Measurements from ENCODE around the gene UXS1.

UXS1 gene

DNA sequence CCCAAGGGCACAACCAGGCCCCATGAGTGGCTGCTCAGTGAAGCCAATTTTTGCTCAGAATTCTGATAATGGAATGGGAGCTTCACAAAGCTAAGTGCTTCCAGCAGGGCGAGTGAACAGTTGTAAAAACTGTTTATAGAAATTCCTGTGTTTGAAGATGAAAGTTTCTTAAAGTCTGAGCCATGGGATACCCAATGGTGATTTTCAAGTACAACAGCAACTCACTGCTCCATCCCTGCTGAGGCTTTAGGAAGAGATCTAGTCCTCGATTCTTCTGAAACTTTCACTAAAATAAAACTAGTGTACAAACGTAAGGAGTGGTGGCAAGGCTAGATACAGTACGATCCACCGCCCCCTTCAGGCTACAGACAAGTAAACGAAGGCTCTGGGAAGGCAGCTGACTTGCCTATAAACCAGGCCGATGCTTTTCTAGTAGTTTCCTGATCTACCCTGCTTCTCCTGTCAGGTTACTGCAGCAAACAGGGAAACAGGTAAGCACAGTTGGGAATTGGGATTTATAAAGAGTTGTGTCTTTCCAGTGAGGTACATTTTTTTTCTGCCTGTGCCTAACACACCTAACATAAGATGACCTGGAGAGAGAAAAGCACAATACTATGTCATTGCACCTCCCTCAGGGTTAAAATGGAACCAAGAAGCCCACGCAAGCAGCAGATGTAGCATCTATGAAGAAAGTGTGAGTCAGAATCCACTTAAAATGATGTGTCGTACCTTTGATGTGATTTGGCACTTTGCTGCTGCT is 108.7 kb downstream of the UXS1 start:
- no peak for DNase-seq (ENCODE audit: low spot score)

DNA sequence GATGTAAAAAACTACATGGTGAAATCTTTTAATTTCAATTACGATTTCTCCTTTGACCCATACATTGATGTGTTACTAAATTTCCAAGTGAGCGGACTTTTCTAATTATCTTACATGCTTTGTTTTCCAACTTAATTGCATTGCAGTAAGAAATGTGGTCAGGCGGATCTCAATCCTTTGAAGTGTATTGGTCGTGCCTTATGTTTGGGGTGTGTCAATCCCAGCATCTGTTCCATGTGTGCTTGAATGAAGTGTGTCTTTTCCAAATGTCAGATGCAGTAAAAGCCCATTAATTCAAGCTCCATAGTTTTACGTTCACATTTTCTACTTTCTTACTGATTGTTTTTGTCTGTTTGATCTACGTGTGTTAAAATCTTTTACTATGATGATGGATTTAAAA is 113.1 kb downstream of the UXS1 start:
- no peak for DNase-seq (ENCODE audit: low spot score)

DNA sequence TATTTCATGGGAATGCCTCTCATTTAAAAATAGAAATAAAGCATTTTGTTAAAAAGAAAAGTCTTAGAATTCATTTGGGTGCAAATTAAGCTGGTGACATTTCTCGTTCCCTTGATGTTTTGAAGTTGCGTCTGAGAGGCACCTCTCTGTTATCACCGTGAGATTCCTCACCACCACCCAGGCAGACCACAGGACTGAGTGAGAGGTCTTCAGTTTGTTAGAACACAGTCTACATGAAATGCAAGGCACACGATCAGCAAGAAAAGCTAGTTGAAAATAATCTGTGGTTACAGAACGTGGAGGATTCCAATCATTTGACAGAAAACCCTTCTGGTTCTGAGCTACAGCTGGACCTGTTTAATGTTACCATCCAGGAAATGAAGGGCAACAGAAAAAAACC is 116.0 kb downstream of the UXS1 start:
- DNase-seq (ENCODE audit: low spot score): no peak

DNA sequence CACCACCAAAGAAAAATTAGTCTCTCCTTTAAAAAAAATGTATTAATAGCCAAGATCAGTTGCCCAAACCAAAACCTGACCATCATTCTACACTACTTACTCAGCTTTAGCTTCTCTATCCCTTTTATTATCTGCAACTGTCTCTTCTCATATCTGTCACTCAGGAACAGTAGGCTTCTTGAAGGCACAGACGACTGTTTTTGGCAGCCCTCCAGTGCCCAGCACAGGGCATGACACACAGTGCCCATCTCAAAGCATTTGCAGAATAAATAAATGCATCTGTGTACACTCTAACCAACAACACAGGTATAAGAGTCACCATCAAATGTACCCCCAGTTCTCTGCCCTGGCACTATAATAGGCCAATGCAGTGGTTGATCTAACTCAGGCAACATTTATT is 117.2 kb downstream of the UXS1 start:
- DNase-seq (ENCODE audit: low spot score): no peak

DNA sequence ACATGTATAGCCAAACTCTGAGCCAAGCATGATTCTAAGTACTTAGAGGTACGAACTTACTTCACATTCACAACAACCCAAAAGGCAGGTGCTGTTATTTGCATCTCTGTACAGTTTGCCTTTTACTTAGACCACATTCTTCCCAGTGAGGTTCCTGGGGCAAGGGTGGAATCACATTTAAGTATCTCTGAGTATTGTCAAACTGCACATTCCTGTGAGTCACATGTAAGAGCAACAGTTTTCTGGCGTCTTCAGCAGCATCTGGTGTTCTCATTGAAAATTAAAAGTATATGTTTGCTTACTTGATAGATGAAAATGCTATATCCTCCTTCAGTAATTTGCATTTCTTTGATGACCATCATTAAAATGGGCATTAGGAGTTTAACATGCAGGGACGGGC is 119.1 kb downstream of the UXS1 start:
- DNase-seq (ENCODE audit: low spot score): no peak

DNA sequence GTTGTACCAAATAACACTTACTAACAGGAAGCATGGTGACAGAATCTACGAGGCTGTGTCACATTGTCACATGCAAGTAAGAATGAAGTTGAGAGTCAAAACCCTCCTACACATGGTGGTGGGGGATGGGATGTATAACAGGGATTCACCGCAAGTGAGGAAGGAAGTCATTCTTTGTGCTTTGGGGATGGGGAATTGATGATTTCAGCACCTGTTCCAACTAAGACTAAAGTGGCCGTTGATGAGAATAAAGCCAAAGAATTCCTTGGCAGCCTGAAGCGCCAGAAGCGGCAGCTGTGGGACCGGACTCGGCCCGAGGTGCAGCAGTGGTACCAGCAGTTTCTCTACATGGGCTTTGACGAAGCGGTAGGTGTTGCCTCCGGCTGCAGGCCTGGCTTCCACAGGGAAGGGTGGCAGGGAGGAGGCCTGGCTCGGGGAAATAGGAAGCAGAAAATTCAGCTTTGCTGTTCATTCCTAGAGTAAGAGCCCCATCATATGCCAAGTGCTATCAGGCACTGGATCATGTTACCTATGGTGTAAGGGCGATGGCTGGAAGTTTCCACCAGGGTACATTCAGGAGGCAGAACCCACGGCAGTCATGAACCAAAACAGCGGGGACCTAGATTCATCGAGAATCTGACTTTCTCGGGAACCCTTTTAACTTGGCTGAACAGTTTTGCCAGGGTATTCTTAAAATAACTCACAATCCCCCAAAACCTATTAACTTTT is 120.3 kb downstream of the UXS1 start:
- DNase-seq (ENCODE audit: low spot score): no peak

DNA sequence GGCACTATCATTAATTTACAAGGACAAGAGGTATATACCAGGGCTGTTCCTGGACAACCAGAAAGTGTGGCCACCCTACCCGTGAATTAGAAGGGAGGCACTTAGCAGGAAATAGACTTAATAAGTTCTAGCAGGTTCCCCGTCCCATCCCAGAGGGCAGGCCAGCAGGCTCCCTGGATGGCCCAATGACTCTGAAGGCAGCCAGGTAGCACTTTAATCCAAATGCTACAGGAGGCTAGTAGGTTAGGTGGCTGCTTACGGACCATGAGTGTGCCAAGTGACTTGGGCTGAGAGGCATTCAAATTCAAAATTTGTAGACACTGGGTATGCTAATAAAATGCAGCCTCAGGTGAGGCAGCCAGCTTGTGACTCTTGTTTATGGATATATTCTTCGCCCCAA is 123.9 kb downstream of the UXS1 start:
- no peak for DNase-seq (ENCODE audit: low spot score)

DNA sequence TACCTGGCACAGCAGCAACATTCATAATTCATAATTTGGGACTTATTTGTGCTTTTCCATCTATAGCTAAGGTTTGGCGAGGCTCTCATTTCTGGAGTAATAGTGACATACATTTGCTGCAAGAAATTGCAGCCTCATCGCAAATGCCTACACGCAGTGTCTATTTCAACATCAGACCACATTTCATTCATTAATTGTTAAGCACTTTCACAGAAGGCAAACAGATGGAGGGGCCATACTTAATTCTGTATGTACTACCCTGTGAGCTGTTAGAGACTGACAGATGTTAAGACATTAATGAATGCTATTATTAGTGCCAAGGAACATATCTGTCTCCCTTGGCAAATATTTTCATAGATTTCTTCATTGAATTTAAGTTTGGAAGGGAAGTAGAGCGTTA is 125.7 kb downstream of the UXS1 start:
- DNase-seq (ENCODE audit: low spot score): no peak

DNA sequence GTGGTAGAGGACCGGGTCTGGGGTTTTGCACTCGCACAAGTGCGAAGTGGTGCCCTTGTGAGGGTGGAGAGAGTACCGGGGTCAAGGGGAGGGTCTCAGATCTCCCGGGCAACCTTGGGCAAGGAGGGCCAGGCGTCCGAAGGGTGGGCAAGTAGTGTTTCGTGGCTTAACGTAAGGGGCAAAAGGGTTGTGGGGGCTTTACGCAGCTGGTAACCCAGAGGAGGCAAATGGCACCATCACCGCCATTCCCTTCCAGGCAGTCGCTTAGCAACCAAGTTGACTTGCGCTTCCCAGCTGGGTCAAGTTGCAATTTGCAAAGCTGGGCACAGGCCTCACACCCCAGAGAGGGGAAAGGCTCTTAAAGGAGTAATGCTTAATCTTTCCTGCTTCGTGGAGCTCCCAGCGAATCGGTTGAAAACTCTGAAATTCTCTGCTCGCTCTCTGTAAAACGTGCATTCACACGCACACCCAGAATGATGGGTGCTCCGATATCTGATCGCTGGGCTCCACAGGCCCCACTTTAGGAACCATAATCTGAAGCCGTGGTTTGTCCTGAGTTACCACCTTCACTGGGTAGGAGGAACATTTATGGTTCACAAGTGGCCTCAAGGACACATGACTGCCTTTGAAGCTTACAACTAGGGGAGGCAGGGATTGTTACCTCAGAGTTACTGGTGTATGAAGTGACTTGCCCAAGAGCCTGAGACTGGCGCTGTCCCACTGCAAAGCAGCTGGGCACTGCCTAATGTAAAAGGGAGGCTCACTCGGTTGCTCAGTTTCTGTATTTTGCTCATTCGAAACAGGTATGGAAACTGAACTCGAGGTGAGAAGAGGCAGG is 127.9 kb downstream of the UXS1 start:
- no peak for DNase-seq (ENCODE audit: low spot score)

DNA sequence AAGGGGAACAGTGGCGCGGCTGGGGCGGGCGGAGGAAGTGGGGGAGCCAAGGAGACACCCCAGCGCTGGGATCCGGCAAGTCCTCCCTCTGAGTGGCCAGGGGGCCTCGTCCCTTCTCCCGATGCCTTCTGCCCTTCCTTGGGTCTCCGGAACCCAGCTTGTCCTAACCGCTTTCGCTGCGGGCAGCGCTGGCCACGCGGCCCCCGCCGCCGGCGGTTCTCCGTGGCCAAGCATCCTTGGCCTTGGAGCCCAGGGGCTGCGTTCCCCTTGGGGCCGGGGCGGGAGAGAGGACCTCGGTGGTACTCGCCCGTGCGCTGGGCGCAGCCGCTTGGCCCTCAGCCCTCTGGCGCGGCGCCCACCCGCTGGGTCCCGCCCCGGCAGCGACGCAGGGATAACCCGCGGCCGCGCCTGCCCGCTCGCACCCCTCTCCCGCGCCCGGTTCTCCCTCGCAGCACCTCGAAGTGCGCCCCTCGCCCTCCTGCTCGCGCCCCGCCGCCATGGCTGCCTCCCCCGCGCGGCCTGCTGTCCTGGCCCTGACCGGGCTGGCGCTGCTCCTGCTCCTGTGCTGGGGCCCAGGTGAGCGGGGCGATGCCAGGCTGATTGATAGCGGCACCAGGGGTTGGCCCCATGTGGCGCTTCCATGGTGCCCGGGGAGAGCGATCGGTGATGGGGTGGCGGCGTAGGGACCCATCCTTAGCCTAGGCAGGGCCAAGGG is 128.7 kb downstream of the UXS1 start:
- no peak for DNase-seq (ENCODE audit: low spot score)

DNA sequence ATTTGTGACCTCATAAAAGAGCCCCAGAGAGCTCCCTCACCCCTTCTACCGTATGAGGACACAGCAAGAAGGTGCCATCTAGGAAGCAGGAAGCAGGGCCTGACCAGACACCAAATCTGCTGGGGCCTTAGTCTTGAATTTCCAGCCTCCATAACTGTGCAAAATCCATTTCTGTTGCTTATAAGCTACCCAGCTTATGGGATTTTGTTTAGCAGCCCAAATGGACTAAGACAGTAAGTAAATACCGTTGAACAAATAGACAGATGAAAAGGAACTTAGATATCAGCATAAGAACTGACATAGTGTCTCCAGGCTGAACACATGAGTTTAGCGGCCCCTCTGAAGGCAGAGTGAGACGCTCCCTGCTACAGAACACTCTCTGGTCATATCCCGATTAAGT is 130.9 kb downstream of the UXS1 start:
- DNase-seq (ENCODE audit: low spot score): no peak

DNA sequence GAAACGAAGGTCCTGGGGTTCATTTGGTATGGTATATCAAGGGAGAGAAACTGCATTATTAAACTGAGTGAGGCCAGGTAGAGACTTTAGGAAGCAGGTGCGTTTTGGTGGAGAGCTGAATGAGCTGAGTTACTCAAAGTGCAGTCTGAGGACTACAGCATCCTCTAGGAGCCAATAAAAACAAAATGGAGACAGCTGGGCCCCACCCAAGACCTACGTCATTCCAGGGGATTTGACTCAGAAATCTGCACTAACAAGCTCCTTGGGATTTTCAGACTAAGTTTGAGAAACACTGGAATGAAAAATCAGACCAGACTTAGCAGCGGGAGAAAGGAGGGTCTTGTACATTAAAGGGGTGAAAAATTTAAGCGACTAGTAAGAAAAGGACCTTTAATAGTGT is 131.5 kb downstream of the UXS1 start:
- no peak for DNase-seq (ENCODE audit: low spot score)

DNA sequence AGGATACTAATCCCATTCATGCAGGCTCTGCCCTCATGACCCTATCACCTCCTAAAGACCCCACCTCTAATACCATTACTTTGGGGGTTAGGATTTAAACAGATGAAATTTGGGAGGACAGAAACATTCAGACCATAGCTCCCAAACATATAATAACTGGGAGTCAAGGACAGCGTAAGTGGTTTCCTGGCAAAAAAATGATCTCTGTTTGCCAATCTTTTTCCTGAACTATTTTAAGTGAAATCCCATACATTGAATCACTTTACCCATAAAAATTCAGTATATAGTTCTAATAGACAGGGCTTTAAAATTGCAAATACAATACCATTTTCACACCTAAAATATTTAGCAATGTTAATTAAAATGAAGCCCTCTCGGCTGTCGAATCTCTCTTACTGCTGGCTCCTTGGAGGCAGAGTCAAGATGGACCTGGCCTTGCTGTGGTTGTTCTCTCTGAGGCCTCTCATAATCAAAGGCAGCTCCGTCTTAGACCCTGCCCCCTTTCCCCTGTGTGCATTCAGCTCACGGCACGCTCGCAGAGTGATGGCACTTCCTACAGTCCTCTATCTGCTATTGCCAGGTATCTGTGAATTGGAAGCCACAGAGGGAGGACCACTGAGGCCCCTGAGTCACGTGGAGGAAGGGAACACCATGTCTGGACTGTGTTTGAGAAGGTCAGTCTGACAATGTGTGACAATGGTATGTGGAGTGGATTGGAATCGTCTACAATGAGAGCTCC is 132.3 kb downstream of the UXS1 start:
- no peak for DNase-seq (ENCODE audit: low spot score)

DNA sequence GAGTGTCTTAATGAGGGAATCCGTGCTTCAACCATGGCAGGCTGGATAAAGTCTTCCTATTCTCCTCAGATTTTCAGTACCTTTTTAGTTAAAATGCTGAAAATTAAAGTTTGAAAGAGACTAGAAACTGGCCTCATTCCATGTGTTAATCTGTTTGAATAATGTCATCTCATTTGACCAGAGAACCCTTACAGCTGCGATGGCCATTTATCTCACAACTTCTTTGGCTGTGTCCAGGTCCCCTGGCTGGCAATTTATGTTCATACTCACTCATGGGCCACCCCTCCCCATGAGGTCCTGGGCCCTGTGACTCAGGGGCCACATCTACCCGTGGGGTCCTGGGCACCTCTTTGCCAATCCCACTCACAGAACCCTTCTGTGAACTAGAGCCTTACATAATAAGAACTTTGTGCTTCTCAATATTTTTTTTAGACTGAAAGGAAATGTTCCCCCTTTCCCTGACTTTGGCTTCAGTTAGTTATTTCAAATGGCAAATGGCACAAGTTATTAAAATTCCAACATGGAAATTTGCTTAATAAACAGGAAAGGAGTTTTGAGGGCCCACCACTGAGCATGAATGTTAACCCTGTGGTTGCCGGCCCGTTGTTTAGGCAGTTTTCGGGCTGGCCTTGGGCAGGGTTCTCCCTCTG is 134.6 kb downstream of the UXS1 start:
- DNase-seq (ENCODE audit: low spot score): no peak

DNA sequence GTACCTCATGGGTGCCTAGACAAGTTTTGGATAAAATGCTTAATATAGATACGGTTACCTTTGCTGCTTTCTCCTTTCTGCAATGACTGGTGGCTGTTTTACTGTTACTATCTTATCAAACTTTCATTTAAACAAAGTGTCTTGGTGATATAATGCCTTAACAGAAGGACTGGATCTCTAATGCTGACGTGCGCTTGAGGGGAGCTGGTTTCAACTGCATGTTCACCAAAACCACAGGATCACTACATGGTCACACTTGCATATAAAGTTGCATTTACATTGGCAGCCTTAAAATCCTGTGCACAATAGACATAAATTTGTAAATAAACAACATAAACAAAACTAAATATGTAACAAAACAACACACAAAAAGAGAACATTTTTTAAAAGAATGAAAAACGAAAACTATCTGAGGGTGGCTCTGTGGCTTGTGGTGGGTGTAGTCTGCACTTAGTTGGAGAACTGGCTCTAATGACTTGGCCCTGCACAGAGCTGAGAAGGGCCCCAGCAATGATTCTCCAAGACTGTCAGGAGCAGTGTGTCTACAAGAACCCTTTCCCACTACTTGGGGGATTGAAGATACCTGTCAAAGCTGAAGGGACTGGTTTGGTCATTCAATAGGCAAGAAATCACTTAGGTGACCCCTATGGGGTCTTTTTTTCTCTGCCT is 135.5 kb downstream of the UXS1 start:
- no peak for DNase-seq (ENCODE audit: low spot score)

DNA sequence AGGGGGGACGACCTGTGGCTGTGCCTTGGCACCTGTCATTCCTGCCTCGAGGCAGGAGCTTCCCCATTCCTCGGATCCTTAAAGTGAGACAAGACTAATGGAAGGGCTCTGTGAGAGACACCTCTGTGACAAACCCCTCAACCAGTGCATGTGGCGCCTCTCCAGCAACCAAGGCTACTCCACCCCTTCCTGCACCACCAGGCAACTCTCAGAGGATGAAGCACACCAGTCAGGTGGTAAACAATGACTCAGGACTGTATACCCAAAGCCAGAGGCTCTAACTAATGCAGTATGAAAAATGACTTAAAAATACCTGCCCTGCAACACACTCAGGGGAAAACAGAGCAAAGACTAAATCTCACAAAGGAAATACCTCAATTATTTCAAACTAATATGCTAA is 136.9 kb downstream of the UXS1 start:
- no peak for DNase-seq (ENCODE audit: low spot score)

DNA sequence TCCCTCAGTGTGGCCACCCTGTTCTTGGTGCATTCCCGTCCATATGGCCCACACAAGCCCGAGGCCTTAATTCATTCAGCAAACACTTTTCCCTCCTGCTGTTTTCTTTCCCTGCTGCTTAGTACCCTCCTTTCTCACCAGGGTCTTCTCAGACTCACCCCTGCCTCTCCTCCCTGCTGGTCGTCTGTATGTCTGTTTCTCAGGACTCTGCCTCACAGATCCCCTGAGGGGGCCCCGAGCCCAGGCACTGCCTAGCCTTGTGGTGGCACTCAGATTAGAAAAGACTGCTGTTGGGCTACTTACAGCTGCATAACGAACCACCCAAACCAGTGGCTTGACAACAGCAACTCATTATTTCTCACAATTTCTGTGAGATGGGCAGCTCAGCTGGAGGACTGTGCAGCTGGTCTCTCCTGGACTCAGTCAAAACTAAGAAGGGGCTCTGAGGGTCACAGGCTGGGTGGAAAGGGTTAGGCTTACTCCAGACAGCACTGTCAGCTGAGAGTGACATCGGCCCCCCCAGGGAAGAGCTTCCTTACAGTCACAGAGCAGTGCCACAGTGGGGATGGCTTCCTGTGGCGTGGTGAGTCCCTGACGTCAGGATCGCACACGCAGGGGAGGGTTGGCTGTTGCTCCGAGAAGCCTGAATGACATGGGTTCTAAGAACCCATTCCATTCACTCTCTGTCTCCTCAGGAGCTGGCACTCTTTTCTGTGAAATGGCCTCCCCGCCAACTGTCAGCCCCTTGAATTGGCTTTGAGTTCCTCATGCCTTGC is 139.0 kb downstream of the UXS1 start:
- no peak for DNase-seq (ENCODE audit: low spot score)

DNA sequence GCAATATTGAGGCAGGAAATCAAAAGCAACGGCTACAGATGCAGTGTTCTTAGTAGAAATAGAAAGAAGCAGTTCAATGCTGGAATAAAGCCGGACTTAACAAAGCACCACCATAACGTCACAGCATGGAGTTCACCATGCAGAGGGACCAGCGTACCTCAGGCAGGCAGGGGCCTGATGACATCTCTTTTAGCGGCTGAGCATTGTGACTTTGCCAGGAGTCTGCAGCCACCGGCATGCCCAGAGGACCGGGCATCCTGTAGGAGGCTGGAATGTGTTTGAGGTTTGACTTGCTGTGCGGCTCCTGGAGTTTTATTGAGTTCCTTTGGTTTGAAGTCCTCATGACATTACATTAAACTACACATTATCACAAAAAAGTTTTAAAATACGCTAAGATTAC is 139.8 kb downstream of the UXS1 start:
- no peak for DNase-seq (ENCODE audit: low spot score)

DNA sequence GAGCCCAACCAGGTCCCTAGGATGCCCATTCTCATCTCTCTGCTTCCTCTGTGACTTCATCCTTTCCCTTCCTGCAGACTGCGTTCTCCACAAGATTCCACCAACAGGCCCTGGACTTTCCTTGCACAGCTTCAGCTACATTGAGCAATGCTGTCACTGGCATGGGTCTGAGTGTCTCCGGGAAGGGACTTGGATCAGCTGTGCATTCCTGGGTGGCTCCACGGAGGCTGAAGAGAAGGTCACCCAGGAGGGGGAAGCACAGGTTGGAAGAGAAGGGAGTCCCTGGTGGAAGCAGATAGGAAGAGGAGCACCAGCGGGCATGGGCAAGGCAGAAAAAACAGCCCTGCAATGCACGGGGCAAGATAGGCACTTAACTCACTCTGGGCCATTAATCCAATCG is 140.5 kb downstream of the UXS1 start:
- no peak for DNase-seq (ENCODE audit: low spot score)

DNA sequence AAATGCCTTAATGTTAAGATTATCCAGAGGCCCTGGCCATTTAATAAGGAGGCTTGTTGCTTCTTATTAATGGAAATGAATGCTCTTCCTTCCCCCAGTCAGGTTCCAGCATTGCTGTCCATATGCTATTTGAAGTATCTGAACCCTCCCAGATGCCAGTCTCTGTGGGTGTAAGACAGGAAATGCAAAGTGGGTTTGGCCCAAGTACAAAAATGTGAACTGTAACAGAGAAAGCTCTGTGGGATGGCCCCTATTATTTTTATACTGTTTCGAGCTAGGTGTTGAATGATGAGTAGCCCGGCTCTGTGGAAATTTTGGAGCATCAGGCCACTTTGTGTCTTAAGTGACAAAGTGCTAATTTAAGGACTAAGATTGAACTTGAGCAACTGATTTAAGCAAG is 141.0 kb downstream of the UXS1 start:
- no peak for DNase-seq (ENCODE audit: low spot score)

Data from D341Med (cell line).